HG02678 (cell line): Measurements from ENCODE around the gene CEP350.
"Not testable (repeated sequence)": the region's sequence is repeated elsewhere in the genome, so short reads cannot be mapped to it uniquely, and the experiment has no call there.

Experiments
- ATAC-seq: cut with Tn5 transposase; IDR thresholded peaks from one replicate; pipeline ENCODE4 v1.9.1; 2021; ENCODE audit warnings: mild to moderate bottlenecking, moderate library complexity; ENCODE audit not compliant: unreplicated experiment

The CEP350 gene

DNA sequence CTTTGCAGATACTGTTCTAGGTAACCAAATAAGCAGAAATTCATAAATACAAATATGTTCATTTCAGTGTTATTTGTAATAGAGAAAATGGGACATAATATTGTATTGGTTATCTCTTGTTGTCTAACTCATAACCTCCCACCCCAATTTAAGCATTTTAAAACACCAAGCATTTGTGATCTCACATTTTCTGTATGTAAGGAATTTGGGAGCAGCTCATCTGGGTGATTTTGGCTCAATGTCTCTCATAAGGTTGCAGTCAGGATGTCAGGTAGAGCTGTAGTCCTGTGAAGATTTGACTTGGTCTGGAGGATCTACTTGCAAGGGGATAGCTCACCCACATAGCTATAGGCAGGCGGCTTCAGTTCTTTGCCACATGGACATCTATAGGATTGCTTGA is 29.5 kb downstream of the CEP350 start:
- ATAC-seq: no peak

- no peak for ATAC-seq
These were observed 30.3 kb downstream of the CEP350 start for GRCh38 chr1:179984942-179985341.

DNA sequence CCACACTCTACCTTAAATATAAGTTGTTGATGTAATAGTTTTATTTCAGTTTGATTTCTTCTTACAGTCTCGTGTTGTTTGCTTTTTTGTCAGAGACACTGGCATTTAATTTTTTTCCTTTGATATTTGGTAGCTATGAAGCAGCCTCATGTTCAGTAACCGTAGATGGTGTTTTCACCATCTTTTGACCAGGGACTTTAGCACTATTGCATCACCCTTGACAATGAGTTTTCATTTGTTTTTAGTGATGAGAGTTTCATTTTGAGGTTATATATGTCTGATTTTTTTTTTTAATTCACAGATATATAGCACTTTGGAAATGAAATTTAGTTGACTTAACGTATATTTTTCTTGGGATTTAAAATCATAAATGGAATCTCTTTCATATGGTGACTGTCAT is 36.2 kb downstream of the CEP350 start:
- ATAC-seq: no peak

DNA sequence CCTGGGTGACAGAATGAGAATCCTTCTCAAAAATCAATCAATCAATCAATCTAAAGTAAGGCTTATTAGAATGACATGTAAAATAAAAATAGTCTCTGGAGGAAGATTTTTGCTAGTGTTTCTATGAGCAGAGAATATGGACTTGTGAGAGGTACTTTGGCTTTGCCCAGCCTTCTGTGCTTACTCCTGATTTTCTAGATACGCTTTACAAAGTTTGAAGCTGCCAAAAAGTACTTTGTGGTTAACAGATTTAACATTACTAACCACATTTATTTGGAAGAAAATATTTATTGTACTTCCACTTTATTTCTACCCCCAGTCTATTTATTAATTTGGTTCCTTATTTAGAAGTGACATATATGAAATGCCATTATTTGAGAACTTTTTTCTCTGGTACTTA is 41.0 kb downstream of the CEP350 start:
- ATAC-seq: no peak

- peak; percentile 56 for ATAC-seq
These were observed 41.5 kb downstream of the CEP350 start for GRCh38 chr1:179996099-179996498.

DNA sequence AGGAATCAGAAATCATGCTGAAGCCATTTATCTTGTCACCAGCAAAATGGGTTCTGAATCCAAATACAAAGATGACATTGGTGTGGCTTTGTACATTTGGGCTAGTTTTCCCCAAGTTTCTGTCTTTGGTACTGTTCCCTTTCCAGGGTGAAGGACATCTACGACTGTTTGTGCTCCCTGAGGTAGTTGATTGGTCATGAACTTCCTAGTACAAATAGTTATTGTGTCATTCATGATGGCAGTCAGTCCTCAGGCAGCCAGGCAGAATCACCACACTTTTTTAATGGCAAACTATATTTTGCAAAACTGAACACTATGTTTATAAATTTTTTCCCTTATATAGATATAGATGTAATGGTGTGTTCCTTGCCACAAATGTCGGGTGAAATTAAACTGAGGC is 46.0 kb downstream of the CEP350 start:
- no peak for ATAC-seq

GRCh38 chr1:180002437-180002836 is 47.8 kb downstream of the CEP350 start:
- ATAC-seq: no peak

DNA sequence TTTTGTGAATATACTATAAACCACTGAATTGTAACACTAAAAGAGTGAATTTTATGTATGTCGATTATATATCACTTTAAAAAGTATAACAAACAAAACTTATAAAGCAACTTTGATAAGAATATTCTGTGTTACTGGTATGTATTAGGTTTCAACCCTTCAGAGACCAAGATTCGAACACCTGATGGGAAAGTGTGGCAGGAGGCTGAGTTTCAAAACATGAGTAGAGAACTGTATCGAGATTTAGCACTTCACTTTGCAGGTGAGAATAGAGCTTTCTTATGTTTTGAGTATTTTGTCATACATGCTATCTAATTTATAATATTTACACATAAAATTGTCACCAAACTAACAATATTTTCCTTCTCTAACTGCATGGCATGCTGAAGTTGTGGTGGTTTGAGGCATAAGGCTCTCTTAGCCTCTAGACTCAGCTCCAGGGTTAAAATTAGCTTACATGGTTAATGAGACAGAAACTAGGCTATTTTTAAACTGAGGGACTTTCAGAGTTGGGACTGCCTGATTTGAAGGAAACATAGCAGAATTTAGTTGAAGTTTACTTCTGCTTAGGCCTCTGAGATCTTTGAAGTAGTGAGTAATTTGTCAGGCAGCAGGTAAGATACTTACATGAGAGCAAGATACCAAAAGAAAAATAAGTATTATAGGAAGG is 48.6 kb downstream of the CEP350 start:
- peak; percentile 92 for ATAC-seq

- ATAC-seq: not testable (repeated sequence)
These were observed 52.2 kb downstream of the CEP350 start for GRCh38 chr1:180006762-180007161.

- no peak for ATAC-seq
These were observed 65.4 kb downstream of the CEP350 start for GRCh38 chr1:180020017-180020416.

DNA sequence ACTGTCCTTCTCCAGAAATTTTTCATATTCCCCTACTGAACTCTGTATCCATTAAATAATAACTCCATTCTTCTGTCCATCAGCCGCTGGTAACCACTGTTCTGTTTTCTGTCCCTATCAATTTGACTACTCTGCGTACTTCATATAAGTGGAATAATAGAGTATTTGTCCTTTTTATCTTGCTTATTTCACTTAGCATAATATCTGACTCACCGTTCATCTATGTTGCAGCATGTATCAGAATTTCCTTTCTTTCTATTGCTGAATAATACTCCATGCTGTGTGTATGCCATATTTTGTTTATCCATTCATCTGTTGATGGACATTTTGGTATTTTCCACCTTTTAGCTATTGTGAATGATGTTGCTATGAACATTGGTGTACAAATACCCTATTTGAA is 71.9 kb downstream of the CEP350 start:
- no peak for ATAC-seq

DNA sequence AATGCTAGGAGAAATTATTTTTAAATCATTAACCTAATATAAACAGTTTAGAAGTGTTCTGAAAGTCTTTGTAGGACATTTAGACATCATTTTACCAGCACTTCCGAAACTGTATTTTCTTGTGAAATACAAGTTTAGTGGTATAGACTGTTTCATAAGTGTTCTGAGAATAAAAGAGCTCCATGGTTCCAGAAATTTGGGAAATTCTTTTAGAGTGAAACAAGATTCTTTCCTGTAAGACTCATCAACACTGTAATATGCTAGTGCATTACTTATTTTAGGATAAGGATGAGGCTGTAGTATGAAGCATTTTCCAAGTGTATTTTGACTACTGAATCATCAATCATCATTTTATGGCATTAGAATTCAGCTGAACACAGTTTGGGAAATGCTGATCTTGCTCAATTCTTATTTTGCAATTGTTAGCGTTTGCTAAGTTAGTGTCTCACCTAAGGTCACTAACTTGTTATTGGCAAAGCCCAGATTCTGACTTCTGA is 73.4 kb downstream of the CEP350 start:
- no peak for ATAC-seq

GRCh38 chr1:180028864-180029263 is 74.3 kb downstream of the CEP350 start:
- no peak for ATAC-seq

DNA sequence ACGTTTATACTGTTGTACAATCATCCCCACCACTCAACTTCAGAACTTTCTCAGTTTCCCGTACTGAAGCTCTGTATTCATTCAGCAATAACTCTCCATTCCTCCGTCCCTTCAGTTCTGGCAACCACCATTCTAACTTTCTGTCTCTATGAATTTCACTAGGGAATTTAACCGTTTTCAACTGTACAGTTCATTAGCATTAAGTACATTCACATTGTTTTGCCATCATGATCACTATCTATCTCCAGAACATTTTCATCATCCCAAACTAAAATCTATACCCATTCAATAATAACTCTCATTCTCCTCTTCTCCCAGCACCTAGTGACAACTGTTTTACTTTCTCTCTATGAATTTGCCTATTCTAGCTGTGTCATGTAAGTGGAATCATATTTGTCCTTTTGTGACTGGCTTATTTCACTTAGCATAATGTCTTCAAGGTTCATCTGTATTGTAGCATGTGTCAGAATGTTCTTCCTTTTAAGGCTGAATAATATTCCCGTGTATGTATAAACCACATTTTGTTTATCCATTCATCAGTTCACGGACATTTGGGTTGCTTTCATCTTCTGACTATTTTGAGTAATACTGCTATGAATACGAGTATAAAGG is 75.0 kb downstream of the CEP350 start:
- ATAC-seq: no peak

- ATAC-seq: no peak
These were observed 77.1 kb downstream of the CEP350 start for GRCh38 chr1:180031664-180032063.

- ATAC-seq: no peak
These were observed 78.8 kb downstream of the CEP350 start for GRCh38 chr1:180033390-180033789.

DNA sequence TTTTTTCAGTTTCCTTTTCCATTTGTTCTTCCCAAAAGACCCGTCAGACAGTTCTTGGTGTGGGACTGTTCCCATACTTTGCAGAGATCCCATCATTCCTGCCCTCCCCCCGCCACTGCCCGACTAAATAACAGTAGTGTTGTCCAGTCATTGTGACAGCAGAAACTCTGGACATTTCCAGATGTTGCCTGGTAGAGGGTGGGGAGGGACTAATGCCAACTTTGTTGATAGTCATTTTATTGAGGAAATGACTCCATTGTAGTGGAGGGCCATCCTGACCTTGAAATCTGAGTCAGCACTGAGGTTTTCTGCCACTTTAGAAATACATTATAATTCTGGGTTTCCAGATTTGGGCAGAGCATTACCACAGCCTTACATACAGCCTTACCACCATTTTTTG is 85.4 kb downstream of the CEP350 start:
- no peak for ATAC-seq

DNA sequence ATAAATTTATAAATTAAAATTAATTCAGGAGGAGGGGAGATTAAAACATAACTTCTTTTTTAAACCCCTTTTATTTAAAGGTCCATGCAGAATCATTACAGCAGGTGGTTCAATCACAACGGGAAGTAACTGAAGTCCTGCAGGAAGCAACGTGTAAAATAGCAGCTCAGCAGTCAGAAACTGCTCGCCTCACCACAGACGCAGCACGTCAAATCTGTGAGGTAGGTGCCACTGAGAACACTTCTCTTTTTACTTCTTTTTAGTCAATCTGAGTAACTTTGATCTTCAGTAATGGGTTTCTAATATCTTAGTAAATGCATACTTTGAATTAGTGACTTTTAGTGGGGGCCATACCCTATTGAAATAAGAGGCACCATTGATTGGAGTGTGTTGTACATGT is 87.0 kb downstream of the CEP350 start:
- no peak for ATAC-seq

- no peak for ATAC-seq
These were observed 88.5 kb downstream of the CEP350 start for GRCh38 chr1:180042988-180043622.

GRCh38 chr1:180043785-180044184 is 89.2 kb downstream of the CEP350 start:
- ATAC-seq: no peak

- no peak for ATAC-seq
These were observed 92.1 kb downstream of the CEP350 start for GRCh38 chr1:180046674-180047073.
